ENCODE data around the gene SMARCAL1.

DNA sequence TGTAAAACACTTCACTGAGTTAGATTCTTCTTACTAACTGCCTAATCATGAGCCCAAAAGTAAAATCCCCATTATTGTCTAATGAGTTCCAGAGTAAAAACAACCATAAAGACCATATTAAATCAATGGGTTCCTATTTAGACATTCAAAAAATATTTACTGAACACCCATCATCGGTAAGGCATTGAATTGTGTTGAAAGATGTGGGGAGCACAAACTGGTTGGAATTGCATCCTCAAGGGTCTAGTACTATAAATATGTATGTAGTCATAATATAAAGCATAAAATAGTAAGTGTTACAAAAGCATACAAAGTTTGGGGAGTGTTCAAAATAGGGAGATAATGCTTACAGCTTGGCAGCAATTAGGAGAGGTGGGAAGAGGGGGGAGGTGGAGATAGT is 37.0 kb upstream of the SMARCAL1 start:
- no peak for TF ChIP-seq POLR2A (IDR thresholded peaks at IDR 0.05)
- no peak for TF ChIP-seq POLR2AphosphoS5 (IDR thresholded peaks at IDR 0.05)
- TF ChIP-seq, protein P1, sequence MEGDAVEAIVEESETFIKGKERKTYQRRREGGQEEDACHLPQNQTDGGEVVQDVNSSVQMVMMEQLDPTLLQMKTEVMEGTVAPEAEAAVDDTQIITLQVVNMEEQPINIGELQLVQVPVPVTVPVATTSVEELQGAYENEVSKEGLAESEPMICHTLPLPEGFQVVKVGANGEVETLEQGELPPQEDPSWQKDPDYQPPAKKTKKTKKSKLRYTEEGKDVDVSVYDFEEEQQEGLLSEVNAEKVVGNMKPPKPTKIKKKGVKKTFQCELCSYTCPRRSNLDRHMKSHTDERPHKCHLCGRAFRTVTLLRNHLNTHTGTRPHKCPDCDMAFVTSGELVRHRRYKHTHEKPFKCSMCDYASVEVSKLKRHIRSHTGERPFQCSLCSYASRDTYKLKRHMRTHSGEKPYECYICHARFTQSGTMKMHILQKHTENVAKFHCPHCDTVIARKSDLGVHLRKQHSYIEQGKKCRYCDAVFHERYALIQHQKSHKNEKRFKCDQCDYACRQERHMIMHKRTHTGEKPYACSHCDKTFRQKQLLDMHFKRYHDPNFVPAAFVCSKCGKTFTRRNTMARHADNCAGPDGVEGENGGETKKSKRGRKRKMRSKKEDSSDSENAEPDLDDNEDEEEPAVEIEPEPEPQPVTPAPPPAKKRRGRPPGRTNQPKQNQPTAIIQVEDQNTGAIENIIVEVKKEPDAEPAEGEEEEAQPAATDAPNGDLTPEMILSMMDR (IDR thresholded peaks at IDR 0.05) = no peak
